ENCODE data around the gene ELAVL2.

The ELAVL2 gene

GRCh38 chr9:23821375-23822181 is 4.5 kb downstream of the ELAVL2 start:
- DNase-seq (ENCODE audit: low spot score): peak; percentile 24

GRCh38 chr9:23820451-23821374 is 5.3 kb downstream of the ELAVL2 start:
- DNase-seq (ENCODE audit: low spot score): no peak

- DNase-seq (ENCODE audit: low spot score): no peak
Observed at GRCh38 chr9:23819403-23819802, 6.6 kb downstream of the ELAVL2 start.

- DNase-seq (ENCODE audit: low spot score): no peak
Observed at GRCh38 chr9:23814243-23814642, 11.8 kb downstream of the ELAVL2 start.

- DNase-seq (ENCODE audit: low spot score): no peak
Observed at GRCh38 chr9:23812673-23813072, 13.4 kb downstream of the ELAVL2 start.

GRCh38 chr9:23811633-23812032 is 14.4 kb downstream of the ELAVL2 start:
- DNase-seq (ENCODE audit: low spot score): no peak

- DNase-seq (ENCODE audit: low spot score): no peak
Observed at GRCh38 chr9:23803216-23803615, 22.8 kb downstream of the ELAVL2 start.

- DNase-seq (ENCODE audit: low spot score): no peak
Observed at GRCh38 chr9:23801523-23801922, 24.5 kb downstream of the ELAVL2 start.

- DNase-seq (ENCODE audit: low spot score): no peak
Observed at GRCh38 chr9:23799521-23799920, 26.5 kb downstream of the ELAVL2 start.

GRCh38 chr9:23798325-23798724 is 27.7 kb downstream of the ELAVL2 start:
- DNase-seq (ENCODE audit: low spot score): no peak

GRCh38 chr9:23796209-23796608 is 29.8 kb downstream of the ELAVL2 start:
- DNase-seq (ENCODE audit: low spot score): no peak

GRCh38 chr9:23790351-23791260 is 35.4 kb downstream of the ELAVL2 start:
- no peak for DNase-seq (ENCODE audit: low spot score)

- no peak for DNase-seq (ENCODE audit: low spot score)
Observed at GRCh38 chr9:23789529-23790254, 36.3 kb downstream of the ELAVL2 start.

- DNase-seq (ENCODE audit: low spot score): no peak
Observed at GRCh38 chr9:23784962-23785361, 41.1 kb downstream of the ELAVL2 start.

- DNase-seq (ENCODE audit: low spot score): no peak
Observed at GRCh38 chr9:23783509-23783908, 42.5 kb downstream of the ELAVL2 start.

GRCh38 chr9:23779220-23779619 is 46.8 kb downstream of the ELAVL2 start:
- no peak for DNase-seq (ENCODE audit: low spot score)

- no peak for DNase-seq (ENCODE audit: low spot score)
Observed at GRCh38 chr9:23777328-23777727, 48.7 kb downstream of the ELAVL2 start.

- no peak for DNase-seq (ENCODE audit: low spot score)
Observed at GRCh38 chr9:23775549-23775948, 50.5 kb downstream of the ELAVL2 start.

- DNase-seq (ENCODE audit: low spot score): no peak
Observed at GRCh38 chr9:23774266-23774665, 51.8 kb downstream of the ELAVL2 start.

- no peak for DNase-seq (ENCODE audit: low spot score)
Observed at GRCh38 chr9:23772385-23772783, 53.7 kb downstream of the ELAVL2 start.

GRCh38 chr9:23771746-23772384 is 54.2 kb downstream of the ELAVL2 start:
- DNase-seq (ENCODE audit: low spot score): no peak

Data from HuH-7 (cell line).